NCI-H2029 (cell line): ENCODE results near the gene TRMT2A.
"Not testable (repeated sequence)": the region's sequence is repeated elsewhere in the genome, so short reads cannot be mapped to it uniquely, and the experiment has no call there.

Experiments
- DNase-seq: peaks from one replicate; lab custom pipeline; 2025; lab: John Stamatoyannopoulos, UW

TRMT2A gene

GRCh38 chr22:20116951-20117632, at the start of gene TRMT2A:
TSS of gene TRMT2A (minus strand) at chr22:20117226. CDS start at chr22:20116906, 320 bp downstream.
- DNase-seq, result peak; percentile 92

GRCh38 chr22:20166703-20167102, 49.7 kb upstream of the TRMT2A start:
- DNase-seq, result no peak

DNA sequence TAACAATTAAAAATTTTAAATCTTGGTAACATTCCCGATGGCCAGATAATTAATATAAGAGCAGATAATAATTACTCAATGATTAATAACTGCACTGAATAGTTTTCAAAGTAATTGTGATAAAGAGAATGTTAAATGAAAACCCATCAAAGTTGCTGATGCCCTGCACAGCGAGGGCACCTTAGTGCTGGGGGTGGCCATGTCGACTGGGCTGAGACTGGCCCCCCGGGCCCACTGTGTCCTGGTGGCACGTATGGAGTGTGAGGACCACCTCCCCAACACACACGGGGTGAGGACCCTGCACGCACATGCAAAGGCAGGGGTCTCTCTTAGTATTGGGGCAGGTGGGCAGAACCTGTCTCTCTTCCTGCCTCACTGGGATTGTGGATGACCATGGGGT, 48.9 kb upstream of the TRMT2A start:
- no peak for DNase-seq

GRCh38 chr22:20165421-20165820, 48.4 kb upstream of the TRMT2A start:
- no peak for DNase-seq

- DNase-seq, result no peak
These were observed 47.8 kb upstream of the TRMT2A start for GRCh38 chr22:20164863-20165262.

GRCh38 chr22:20160041-20160440, 43.0 kb upstream of the TRMT2A start:
- DNase-seq, result no peak

- DNase-seq, result not testable (repeated sequence)
These were observed 42.5 kb upstream of the TRMT2A start for GRCh38 chr22:20159531-20159930.

DNA sequence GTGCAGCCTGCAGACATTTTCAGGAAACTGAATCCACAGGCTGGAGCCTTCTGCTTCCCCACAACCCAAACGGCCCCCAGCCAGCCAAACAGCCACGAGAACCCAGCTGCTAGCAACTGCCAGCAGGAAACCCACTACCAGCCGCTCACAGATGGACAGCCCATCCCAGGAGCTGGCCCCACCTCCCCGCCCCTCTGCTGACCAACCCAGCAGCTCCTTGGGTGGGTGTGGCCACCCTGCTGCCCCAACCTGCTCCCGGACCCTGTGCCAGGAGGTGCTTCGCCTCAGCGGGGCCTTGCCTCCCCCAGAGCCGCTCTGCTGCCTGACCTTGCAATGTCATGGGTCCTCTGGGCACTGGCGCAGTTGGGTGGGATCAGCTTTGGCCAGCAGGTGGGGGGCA, 42.0 kb upstream of the TRMT2A start:
- no peak for DNase-seq

- no peak for DNase-seq
These were observed 41.5 kb upstream of the TRMT2A start for GRCh38 chr22:20158391-20159036.

GRCh38 chr22:20157430-20158183, 40.6 kb upstream of the TRMT2A start:
- no peak for DNase-seq

- DNase-seq, result peak; percentile 19
These were observed 39.8 kb upstream of the TRMT2A start for GRCh38 chr22:20156611-20157429.

GRCh38 chr22:20156042-20156389, 39.0 kb upstream of the TRMT2A start:
- DNase-seq, result no peak

- peak; percentile 65 for DNase-seq
These were observed 38.5 kb upstream of the TRMT2A start for GRCh38 chr22:20155330-20156041.

DNA sequence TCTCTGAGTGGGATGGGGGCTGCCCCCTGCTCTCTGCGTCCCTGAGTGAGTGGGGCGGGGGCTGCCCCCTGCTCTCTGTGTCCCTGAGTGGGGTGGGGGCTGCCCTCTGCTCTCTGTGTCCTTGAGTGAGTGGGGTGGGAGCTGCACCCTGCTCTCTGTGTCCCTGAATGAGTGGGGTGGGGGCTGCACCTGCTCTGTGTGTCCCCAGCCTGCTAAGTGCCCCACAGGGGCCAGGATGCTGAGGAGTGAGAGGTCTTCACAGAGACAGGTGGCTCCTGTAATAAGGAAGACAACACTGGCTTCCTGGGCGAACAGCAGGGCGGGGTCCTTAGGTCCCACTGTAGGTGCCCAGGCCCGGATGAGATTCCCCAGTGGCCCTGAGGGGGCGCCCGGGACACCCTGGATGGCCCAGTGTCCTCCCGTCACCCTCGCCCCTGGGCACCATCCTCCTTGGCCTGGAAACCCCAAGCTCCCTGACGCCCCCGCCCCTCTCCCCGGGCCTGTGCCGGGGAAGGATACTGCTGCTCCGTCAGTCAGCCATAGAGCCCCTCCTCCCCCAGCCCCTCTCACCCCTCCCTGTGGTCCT, 37.7 kb upstream of the TRMT2A start:
- DNase-seq, result no peak

GRCh38 chr22:20153945-20154344, 36.9 kb upstream of the TRMT2A start:
- DNase-seq, result no peak

DNA sequence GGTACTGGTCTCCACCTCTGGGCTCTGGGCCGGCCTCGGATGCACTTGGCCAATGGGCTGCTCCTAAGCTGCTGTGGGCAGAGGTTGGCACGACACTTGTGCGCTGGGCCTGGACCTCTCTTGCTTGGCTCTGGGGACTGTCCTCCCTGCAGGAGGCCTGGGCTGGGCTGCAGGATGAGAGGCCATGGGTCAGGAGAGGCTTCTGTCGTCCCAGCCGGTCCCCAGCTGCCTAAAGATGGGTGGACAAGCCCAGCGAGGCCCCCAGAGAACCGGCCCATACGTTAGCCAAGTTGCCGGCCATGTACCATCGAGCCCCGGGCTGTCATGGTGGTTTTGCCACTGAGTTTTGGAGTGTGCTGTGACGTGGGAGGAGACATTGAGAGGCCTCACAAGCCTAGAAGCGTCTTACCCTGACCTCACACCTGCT, 35.5 kb upstream of the TRMT2A start:
- DNase-seq, result no peak

DNA sequence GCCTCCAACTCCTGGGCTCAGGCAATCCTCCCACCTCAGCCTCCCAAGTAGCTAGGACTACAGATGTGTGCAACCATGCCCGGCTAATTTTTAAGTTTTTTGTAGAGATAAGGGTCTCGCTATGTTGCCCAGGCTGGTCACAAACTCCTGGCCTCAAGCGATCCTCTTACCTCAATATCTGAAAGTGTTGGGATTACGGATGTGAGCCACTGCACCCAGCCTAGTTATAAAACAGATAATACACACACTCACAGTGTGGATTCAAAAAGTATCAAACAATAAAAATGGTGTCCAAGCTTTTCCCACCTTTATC, 34.2 kb upstream of the TRMT2A start:
- DNase-seq, result no peak

DNA sequence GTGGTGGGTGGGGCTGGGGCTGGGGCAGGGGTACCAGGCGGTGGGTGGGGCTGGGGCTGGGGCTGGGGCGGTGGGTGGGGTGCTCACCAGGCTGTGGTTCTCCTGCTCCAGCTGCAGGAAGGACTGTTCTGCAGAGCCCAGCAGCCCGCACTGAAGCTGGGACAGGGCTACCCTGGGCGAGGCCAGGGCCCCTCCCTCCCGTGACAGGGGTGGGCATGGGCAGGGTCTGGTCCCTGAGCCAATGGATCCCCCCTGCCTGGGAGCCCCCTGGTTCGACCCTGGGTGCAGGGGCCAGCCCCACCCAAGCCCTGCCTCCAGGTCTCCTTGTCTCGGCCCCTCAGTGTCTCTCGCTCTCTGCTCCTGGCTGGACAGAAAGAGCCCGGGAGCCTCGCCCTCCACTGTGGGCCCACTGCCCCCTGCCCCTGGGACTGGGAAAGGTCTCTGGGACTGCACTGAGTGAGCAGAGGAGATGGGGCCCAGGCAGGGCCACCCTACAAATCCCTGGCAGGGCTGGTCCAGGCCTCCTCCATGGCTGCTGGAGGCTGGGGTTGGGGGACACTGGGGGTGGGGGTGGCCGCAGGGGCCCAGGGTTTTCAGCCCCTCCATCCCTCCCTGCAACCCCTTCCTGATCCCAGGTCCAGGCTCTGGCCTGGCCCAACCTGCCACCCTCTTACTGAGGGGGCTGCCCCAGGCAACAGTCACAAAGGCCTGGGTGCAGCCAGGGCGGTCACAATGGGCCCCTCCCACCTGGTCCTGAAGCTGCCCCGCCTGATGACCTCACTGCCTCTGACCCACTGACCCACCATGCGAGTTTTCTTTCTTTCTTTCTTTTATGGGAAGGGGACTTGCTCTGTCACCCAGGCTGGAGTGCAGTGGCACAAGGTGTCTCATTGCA, 33.6 kb upstream of the TRMT2A start, which contains the start of gene CCDC188:
TSS of gene CCDC188 (minus strand) at position 675 of the 895 bp plus-strand sequence. CDS start at position 606, 69 bp downstream.
- no peak for DNase-seq

GRCh38 chr22:20149257-20150250, 32.5 kb upstream of the TRMT2A start:
- DNase-seq, result no peak
